ENCODE measurements around the gene RNU6-8. TPM values are rescaled to one million over a fixed set of nuclear protein-coding genes. Genes with fewer than 3 reads are reported as not detected.

The RNU6-8 gene
- total and polyA plus RNA-seq, 2 experiments from 2014 or later: not detected

DNA sequence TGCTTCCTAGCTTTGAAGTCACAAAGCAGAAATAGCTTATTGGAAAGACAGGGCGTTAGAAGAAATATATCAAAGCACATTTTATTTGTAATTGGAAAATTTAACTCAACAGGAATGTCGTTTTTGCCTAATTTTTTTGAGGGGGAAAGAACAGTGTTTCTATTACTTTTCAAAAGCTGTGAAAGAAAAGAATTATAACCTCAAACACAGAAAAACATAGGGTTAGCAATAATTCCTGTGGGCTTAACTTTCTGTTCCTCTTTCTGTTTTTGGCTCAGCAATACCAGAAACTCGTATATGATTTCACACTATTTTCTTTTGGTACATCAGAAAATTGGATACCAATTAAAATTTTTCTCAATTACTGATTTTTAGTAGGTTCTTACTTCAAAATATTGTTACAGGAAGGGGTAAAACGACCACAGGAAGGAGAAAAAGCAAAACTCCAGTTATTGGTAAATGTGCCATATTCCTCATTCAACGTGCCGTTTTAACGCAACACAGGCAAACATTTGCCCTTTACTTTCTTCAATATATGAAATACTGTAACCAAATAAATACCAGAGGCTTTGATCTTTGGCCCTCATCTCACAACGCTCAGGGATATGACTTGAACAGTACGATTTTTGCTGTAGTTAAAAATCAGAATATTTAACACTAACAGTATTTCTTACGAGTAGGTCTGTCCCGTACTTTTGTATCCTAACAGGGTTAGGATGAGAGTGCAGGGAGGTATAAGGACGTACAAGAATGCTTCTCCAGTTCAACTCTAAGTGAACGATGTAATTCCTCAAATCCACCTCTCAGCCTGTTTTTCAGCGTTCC lies 2.5 kb downstream of the RNU6-8 start:
- Histone ChIP-seq H3K9me2 (replicated peaks; ENCODE audit: insufficient read depth) (no peaks in the 10 kb centered on the region), H3K79me2 (no peaks in the 10 kb centered on the region), H3K4me2 (peak overlapping the region; percentile 86), H3K9me3 (ENCODE audit: low read depth) (no peaks in the 10 kb centered on the region), H3K27ac (peak overlapping the region; percentile 14), H4K20me1 (ENCODE audit: insufficient read depth, poor library complexity, severe bottlenecking) (no peaks in the 10 kb centered on the region), H3K27me3 (no peaks in the 10 kb centered on the region), H3K4me1 (ENCODE audit: insufficient read depth) (peaks cover 5% of the 10 kb centered on the region), H3K36me3 (replicated peaks; ENCODE audit: insufficient read depth, low read depth) (no peaks in the 10 kb centered on the region), H3K4me3 (peak overlapping the region; percentile 65), H2AFZ (peak overlapping the region; percentile 88)
- no peak for DNase-seq (ENCODE audit: low spot score)
- no peak for TF ChIP-seq EZH2phosphoT487 (IDR thresholded peaks at IDR 0.05; ENCODE audit: low read depth, severe bottlenecking, unreplicated experiment)
- TF ChIP-seq, protein P1, sequence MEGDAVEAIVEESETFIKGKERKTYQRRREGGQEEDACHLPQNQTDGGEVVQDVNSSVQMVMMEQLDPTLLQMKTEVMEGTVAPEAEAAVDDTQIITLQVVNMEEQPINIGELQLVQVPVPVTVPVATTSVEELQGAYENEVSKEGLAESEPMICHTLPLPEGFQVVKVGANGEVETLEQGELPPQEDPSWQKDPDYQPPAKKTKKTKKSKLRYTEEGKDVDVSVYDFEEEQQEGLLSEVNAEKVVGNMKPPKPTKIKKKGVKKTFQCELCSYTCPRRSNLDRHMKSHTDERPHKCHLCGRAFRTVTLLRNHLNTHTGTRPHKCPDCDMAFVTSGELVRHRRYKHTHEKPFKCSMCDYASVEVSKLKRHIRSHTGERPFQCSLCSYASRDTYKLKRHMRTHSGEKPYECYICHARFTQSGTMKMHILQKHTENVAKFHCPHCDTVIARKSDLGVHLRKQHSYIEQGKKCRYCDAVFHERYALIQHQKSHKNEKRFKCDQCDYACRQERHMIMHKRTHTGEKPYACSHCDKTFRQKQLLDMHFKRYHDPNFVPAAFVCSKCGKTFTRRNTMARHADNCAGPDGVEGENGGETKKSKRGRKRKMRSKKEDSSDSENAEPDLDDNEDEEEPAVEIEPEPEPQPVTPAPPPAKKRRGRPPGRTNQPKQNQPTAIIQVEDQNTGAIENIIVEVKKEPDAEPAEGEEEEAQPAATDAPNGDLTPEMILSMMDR (IDR thresholded peaks at IDR 0.05; ENCODE audit: poor library complexity): no peak
- TF ChIP-seq EZH2 (IDR thresholded peaks at IDR 0.05; ENCODE audit: borderline replicate concordance): no peak
- WGBS (ENCODE audit: low lambda C conversion rate, missing lambda C conversion rate): 26% methylated on average over 14 of the region's 14 CpGs

DNA sequence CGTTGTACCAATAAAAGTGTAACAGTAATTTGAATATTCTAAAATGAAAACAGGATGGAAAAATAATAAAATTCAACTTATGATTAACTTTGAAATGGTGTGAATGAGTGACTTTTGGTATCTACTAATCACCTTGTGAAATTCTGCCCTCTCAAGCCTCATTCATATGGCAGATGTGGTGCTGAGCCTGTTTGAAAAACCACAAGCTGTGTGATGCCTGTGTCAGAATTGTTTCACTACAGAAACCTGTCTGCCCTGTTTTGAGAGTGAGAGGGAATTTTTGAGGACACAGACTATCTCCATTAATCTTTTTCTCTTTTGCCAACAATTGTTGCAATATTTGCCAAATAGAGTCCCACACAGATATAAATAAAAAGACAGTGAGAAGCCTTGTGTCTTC lies 5.2 kb downstream of the RNU6-8 start:
- Histone ChIP-seq H3K9me2 (replicated peaks; ENCODE audit: insufficient read depth) (no peaks in the 10 kb centered on the region), H4K20me1 (ENCODE audit: insufficient read depth, poor library complexity, severe bottlenecking) (no peaks in the 10 kb centered on the region), H3K9me3 (ENCODE audit: low read depth) (no peaks in the 10 kb centered on the region), H3K4me1 (ENCODE audit: insufficient read depth) (peaks cover 5% of the 10 kb centered on the region), H2AFZ (no peak overlapping the region), H3K27ac (no peak overlapping the region), H3K36me3 (replicated peaks; ENCODE audit: insufficient read depth, low read depth) (no peaks in the 10 kb centered on the region), H3K4me3 (no peak overlapping the region), H3K27me3 (no peaks in the 10 kb centered on the region), H3K4me2 (no peak overlapping the region), H3K79me2 (no peaks in the 10 kb centered on the region)
- TF ChIP-seq EZH2 (IDR thresholded peaks at IDR 0.05; ENCODE audit: borderline replicate concordance) (no peak), EZH2phosphoT487 (IDR thresholded peaks at IDR 0.05; ENCODE audit: low read depth, severe bottlenecking, unreplicated experiment) (no peak)
- TF ChIP-seq, protein P1 (IDR thresholded peaks at IDR 0.05; ENCODE audit: poor library complexity): no peak
- WGBS (ENCODE audit: low lambda C conversion rate, missing lambda C conversion rate): 87% methylated on average over 1 of the region's 1 CpG
- no peak for DNase-seq (ENCODE audit: low spot score)

DNA sequence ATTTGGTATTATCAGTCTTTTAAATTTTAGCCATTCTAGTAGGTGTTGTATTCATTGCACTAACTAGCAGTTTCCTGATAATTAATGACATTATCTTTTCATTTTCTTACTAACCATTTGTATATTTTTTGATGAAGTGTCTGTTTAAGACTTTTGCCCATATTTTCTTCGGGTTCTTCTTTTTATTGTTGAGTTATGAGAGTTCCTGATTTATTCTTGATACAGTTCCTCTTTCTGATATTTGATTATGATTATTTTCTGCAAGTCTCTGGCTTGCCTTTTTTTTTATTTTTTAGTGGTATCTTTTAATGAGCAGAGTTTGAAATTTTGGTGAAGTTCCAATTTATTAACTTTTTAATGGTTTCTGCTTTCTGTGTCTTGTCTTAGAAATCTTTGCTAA lies 7.4 kb downstream of the RNU6-8 start:
- Histone ChIP-seq H3K36me3 (replicated peaks; ENCODE audit: insufficient read depth, low read depth) (no peaks in the 10 kb centered on the region), H2AFZ (no peak overlapping the region), H3K4me1 (ENCODE audit: insufficient read depth) (no peaks in the 10 kb centered on the region), H3K27me3 (no peaks in the 10 kb centered on the region), H3K4me3 (no peak overlapping the region), H4K20me1 (ENCODE audit: insufficient read depth, poor library complexity, severe bottlenecking) (no peaks in the 10 kb centered on the region), H3K9me2 (replicated peaks; ENCODE audit: insufficient read depth) (no peaks in the 10 kb centered on the region), H3K79me2 (no peaks in the 10 kb centered on the region), H3K9me3 (ENCODE audit: low read depth) (no peaks in the 10 kb centered on the region), H3K27ac (no peak overlapping the region), H3K4me2 (no peak overlapping the region)
- TF ChIP-seq EZH2phosphoT487 (IDR thresholded peaks at IDR 0.05; ENCODE audit: low read depth, severe bottlenecking, unreplicated experiment): no peak
- WGBS (ENCODE audit: low lambda C conversion rate, missing lambda C conversion rate): 79% methylated on average over 1 of the region's 1 CpG
- DNase-seq (ENCODE audit: low spot score): no peak

DNA sequence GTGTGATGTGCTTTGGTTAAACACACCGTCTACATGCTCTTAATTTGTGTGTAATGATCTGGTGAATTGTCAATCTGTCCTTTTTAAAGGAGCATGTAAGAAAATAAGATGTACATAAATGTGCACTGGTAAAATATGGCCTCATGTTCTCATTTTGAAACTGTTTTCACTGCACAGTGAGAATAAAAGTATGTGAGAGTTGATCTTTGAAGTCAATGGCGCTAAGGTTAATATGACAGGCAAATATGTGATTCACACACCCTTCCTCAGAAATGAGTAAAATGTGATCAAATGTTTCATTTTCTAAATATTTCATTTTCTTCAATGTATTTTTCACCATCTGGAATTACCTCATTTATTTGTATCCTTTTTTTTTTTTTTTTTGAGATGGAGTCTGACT lies 9.5 kb downstream of the RNU6-8 start:
- H3K4me2 ChIP-seq: no peak overlapping the region
- H3K27me3 ChIP-seq: no peaks in the 10 kb centered on the region
- no peaks in the 10 kb centered on the region for H3K9me2 ChIP-seq (replicated peaks; ENCODE audit: insufficient read depth)
- H3K4me3 ChIP-seq: no peak overlapping the region
- no peaks in the 10 kb centered on the region for H4K20me1 ChIP-seq (ENCODE audit: insufficient read depth, poor library complexity, severe bottlenecking)
- DNase-seq (ENCODE audit: low spot score): no peak
- H3K27ac ChIP-seq: no peak overlapping the region
- no peaks in the 10 kb centered on the region for H3K9me3 ChIP-seq (ENCODE audit: low read depth)
- H3K36me3 ChIP-seq (replicated peaks; ENCODE audit: insufficient read depth, low read depth): no peaks in the 10 kb centered on the region
- no peaks in the 10 kb centered on the region for H3K4me1 ChIP-seq (ENCODE audit: insufficient read depth)
- WGBS (ENCODE audit: low lambda C conversion rate, missing lambda C conversion rate): 78% methylated on average over 2 of the region's 2 CpGs
- TF ChIP-seq EZH2phosphoT487 (IDR thresholded peaks at IDR 0.05; ENCODE audit: low read depth, severe bottlenecking, unreplicated experiment) (no peak), EZH2 (IDR thresholded peaks at IDR 0.05; ENCODE audit: borderline replicate concordance) (no peak)
- TF ChIP-seq, protein P1 (IDR thresholded peaks at IDR 0.05; ENCODE audit: poor library complexity): no peak
- H3K79me2 ChIP-seq: no peaks in the 10 kb centered on the region
- H2AFZ ChIP-seq: no peak overlapping the region
